ENCODE measurements around the gene FAM187B. TPM values are rescaled to one million over a fixed set of nuclear protein-coding genes. Genes with fewer than 3 reads are reported as not detected.

FAM187B gene
- total RNA-seq = not detected
- not detected for polyA plus RNA-seq

DNA sequence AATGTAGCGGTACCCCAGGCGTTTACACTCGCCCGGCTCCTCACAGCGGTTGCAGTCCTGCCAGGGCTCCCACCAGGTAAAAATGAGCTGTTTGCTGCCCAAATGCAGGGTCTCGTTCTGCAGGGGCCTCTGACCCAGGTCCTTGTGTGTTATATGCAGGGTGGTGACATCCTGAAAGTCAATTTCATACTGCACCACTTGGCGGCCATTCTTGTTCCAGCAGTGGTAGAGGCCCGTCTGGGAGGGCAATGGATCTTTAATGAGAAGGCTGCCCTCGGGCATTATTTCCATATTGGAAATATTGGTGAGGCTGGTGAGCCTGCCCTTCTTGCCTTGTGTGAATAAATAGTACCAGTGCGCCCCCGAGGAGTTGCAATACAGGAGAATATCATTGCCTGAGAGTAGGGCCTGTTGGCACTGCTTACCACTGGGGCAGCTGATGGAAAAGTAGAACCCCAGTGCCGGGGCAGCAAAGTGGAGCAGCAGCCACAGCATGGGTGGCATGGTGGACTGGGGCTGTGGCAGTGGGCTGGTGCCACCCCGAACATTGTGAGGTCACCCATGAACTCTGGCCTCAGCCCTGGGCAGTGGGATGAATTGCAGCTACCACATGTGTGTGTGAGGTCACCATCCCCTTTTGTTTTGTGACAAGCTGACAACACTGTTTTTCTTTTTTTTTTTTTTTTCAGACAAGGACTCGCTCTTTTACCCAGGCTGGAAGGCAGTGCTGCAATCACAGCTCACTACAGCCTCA, at the start of gene FAM187B:
Gene FAM187B, minus strand, starts transcription at position 563 of the 754 bp plus-strand sequence. Its CDS starts 59 bp downstream, at position 504.
- intact Hi-C loops (cut with DNase I) = no loop called here
- no peak for DNase-seq
- H3K9me3 ChIP-seq = no peaks in the 10 kb centered on the region
- peaks cover 0 to 29% (median 6%) of the 10 kb centered on the region in 3 donors for H3K27me3 ChIP-seq
- H3K27ac ChIP-seq = no peak within 1 kb of the TSS
- H3K4me1 ChIP-seq = no peaks in the 10 kb centered on the region
- 91 to 92% methylated on average over 14 of the region's 14 CpGs for WGBS, 2 donors
- H3K4me3 ChIP-seq = no peak within 1 kb of the TSS
- TF ChIP-seq POLR2A (IDR thresholded peaks at IDR 0.05) (no peak), CTCF (IDR thresholded peaks at IDR 0.05) (no peak), POLR2AphosphoS5 (IDR thresholded peaks at IDR 0.05) (no peak), EP300 (IDR thresholded peaks at IDR 0.05) (no peak)
- no peaks in the 10 kb centered on the region for H3K36me3 ChIP-seq

GRCh38 chr19:35276706-35277281, 48.3 kb upstream of the FAM187B start:
- intact Hi-C loops (cut with DNase I) = no loop called here
- TF ChIP-seq EP300 (IDR thresholded peaks at IDR 0.05) (no peak), CTCF (IDR thresholded peaks at IDR 0.05) (no peak), POLR2AphosphoS5 (IDR thresholded peaks at IDR 0.05) (no peak), POLR2A (IDR thresholded peaks at IDR 0.05) (no peak)
- Histone ChIP-seq H3K9me3 (no peaks in the 10 kb centered on the region), H3K27me3 (peaks cover 0 to 2% (median 0%) of the 10 kb centered on the region in 3 donors), H3K4me3 (no peak overlapping the region), H3K4me1 (no peaks in the 10 kb centered on the region), H3K36me3 (peaks cover 16 to 78% (median 43%) of the 10 kb centered on the region in 4 donors), H3K27ac (no peak overlapping the region)
- DNase-seq = no peak
- 94 to 96% methylated on average over 28 of the region's 28 CpGs for WGBS, 2 donors

DNA sequence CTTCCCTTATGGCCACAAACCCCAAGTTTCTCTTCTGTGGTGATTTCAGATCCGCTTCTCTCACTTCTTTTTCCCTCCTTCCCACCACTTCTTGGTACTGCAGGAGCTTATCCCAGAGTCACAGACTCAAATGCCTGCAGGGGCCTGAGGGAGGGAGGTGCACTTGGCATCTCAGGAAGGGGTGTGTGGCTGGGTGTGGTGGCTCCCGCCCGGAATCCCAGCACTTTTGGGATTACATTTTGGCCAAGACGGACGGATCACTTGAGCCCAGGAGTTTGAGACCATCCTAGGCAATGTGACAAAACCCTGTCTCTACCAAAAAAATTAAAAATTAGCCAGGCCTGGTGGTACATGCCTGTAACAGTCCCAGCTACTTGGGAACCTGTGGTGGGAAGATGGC, 45.8 kb upstream of the FAM187B start:
- TF ChIP-seq POLR2AphosphoS5 (IDR thresholded peaks at IDR 0.05) (no peak), CTCF (IDR thresholded peaks at IDR 0.05) (no peak), POLR2A (IDR thresholded peaks at IDR 0.05) (no peak), EP300 (IDR thresholded peaks at IDR 0.05) (no peak)
- DNase-seq = no peak
- peaks cover 14 to 92% (median 55%) of the 10 kb centered on the region in 4 donors for H3K36me3 ChIP-seq
- H3K4me3 ChIP-seq = no peak overlapping the region
- 77 to 85% methylated on average over 5 of the region's 5 CpGs for WGBS, 2 donors
- intact Hi-C loops (cut with DNase I) = no loop called here
- H3K27ac ChIP-seq = no peak overlapping the region
- H3K27me3 ChIP-seq = no peaks in the 10 kb centered on the region
- H3K4me1 ChIP-seq = peaks cover 0 to 11% (median 10%) of the 10 kb centered on the region in 4 donors
- H3K9me3 ChIP-seq = no peaks in the 10 kb centered on the region

GRCh38 chr19:35273686-35274259, 45.2 kb upstream of the FAM187B start:
- Histone ChIP-seq H3K4me3 (no peak overlapping the region), H3K36me3 (peaks cover 9 to 87% (median 51%) of the 10 kb centered on the region in 4 donors), H3K27me3 (no peaks in the 10 kb centered on the region), H3K27ac (no peak overlapping the region), H3K4me1 (peaks cover 0 to 12% (median 10%) of the 10 kb centered on the region in 4 donors), H3K9me3 (no peaks in the 10 kb centered on the region)
- DNase-seq = no peak
- TF ChIP-seq EP300 (IDR thresholded peaks at IDR 0.05) = no peak
- TF ChIP-seq CTCF (IDR thresholded peaks at IDR 0.05) = no peak
- no peak for TF ChIP-seq POLR2AphosphoS5 (IDR thresholded peaks at IDR 0.05)
- TF ChIP-seq POLR2A (IDR thresholded peaks at IDR 0.05) = no peak
- intact Hi-C loops (cut with DNase I) = no loop called here
- WGBS, 2 donors = 64 to 83% methylated on average over 14 of the region's 14 CpGs

All from sigmoid colon (tissue), 7 donors.